GM12865 (cell line): ENCODE data around the gene RHOD.

Experiments
- DNase-seq: peaks from one replicate; pipeline ENCODE4 v3.0.0; 2010; ENCODE audit warnings: low read depth
- H3K4me3 ChIP-seq: 2 replicates; pipeline ENCODE4 v1.5.1; 2011; ENCODE audit warnings: mild to moderate bottlenecking, low read depth, low read length, control low read depth
- CTCF ChIP-seq: IDR thresholded peaks from 2 replicates; pipeline ENCODE4 v1.5.1; 2011; ENCODE audit warnings: low read length, control low read depth, low read depth, inconsistent platforms; ENCODE audit not compliant: insufficient read depth; ENCODE audit errors: missing control alignments

Gene RHOD

DNA sequence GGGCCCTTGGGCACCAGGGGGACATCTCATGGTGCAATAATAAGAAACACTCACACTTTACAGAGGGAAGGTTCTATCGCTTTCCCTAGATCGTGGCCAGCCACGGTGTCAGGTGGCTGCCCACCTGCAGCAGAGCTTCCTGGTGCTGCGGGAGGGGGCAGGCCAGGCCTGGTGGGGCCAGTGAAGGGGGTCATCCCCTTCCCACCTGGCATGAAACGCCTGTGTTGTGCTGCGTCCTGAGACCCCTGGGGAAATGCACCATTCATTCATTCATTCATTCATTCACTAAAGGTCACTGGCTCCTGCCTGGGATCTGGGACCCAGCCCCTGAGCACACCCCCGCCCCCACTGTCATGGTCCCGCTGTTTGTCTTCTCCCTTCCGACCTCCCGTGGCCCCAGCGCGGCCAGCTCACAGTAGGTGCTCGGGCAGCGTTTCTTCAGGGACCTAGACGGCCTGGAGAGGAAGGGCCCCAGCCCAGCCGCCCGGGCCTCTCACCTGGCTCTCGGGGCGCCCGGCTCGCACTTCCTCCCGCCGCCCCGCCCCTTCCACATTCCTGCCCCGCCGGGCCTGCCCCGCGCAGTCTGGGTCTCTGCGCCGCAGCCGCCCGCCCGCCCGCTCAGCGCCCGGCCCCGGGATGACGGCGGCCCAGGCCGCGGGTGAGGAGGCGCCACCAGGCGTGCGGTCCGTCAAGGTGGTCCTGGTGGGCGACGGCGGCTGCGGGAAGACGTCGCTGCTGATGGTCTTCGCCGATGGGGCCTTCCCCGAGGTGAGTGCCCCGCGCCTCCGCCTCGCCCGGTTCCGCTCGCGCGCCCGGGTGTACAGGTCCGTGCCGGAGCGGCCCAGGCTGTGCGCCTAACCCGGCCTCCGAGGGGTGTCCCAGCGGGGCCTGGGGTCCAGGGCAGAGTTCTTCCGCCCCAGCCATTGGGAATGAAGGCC is at the start of gene RHOD:
Gene RHOD, plus strand, starts transcription at position 581 of the 938 bp plus-strand sequence. Its CDS starts 56 bp downstream, at position 637.
- no peak within 1 kb of the TSS for H3K4me3 ChIP-seq
- no peak for DNase-seq
- TF ChIP-seq CTCF = no peak

DNA sequence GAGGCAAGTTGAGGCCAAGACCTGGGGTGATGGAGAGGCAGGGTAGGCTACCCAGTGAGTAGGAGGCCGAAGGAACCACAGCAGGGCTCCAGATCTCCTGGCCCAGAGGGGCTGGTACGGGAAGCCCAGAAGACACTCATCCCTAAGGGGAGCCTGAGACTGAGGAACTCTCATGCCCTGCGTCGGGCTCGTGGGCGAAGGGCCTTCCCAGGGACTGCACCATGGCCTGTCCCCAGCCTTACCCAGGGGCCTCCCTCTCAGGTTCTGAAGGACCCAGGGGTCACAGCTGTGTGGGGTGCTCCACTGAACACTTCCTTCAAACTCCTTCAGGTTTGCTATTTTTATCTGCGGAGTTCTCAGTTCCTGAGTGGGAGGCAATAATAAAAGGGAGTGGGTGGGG is 49.5 kb upstream of the RHOD start:
- TF ChIP-seq CTCF = no peak
- no peak for DNase-seq

GRCh38 chr11:67010296-67010905 is 46.2 kb upstream of the RHOD start:
- TF ChIP-seq CTCF = no peak
- no peak overlapping the region for H3K4me3 ChIP-seq

More for the DNA sequence above, 49.5 kb upstream of the RHOD start:
- H3K4me3 ChIP-seq = no peak overlapping the region

GRCh38 chr11:67013511-67014045 is 43.1 kb upstream of the RHOD start:
- no peak overlapping the region for H3K4me3 ChIP-seq
- no peak for TF ChIP-seq CTCF
- no peak for DNase-seq

More at GRCh38 chr11:67010296-67010905, 46.2 kb upstream of the RHOD start:
- DNase-seq = no peak

DNA sequence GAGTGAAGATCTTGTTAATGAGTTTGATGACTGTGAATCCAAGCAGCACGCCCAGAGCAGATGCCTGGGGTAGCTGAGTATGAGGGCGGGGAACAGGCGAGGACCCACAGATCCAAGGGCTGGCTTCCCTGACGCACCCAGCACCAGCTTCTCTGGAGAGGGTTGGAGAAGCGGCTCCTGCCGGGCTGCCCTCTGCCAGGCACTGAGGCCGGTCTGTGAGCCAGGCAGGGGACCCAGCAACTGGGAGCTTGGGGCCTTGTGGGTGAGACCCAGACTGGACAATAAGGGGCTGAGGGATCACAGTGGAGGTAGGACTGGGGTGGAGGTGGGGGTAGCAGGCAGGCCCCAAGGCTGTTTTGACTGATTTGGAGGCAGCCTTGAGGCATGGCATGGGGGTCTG is 42.3 kb upstream of the RHOD start:
- no peak for TF ChIP-seq CTCF
- DNase-seq = no peak
- no peak overlapping the region for H3K4me3 ChIP-seq

DNA sequence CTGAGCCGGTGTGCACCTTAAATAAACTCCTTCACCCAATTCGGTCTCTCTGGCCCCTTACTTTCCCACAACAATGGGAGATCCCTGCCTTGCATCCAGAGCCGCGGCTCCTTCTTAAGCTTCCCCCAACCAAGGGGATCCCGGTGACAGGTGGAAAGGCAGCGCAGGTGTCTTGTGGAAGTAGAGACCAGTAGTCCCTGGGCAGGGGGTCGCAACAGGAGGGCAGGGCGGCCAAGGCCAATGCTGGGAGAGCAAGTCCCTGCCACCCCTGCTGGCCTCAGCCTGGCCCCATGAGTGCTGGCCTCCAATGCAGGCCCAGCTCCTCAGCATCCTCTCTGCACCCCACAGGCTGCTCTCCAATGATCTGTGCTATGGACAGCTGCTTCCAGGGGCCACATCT is 41.6 kb upstream of the RHOD start:
- no peak for DNase-seq
- no peak for TF ChIP-seq CTCF
- no peak overlapping the region for H3K4me3 ChIP-seq
